Activated CD4-positive, alpha-beta T cell treated with anti-CD3 and anti-CD28 coated beads for 36 hours (primary cell): ENCODE results near the gene PAWR. TPM values are rescaled to one million over a fixed set of nuclear protein-coding genes. Genes with fewer than 3 reads are reported as not detected.

Experiments
- ATAC-seq: fragments of 200-7000 bp; cut with Tn5 transposase; one replicate; pipeline ENCODE4 v1.10.0; 2021; ENCODE audit warnings: mild to moderate bottlenecking, moderate library complexity
- CTCF ChIA-PET: fragments of 350-600 bp; sonication (Branson Sonifier 250); formaldehyde crosslinking; loops from one replicate; lab custom pipeline; 2021; ENCODE audit warnings: antibody characterized with exemption; lab: Charles Lee
- POLR2A ChIA-PET: fragments of 350-600 bp; sonication (Branson Sonifier 250); formaldehyde crosslinking; loops from one replicate; lab custom pipeline; 2021; ENCODE audit warnings: antibody characterized with exemption, inconsistent platforms; lab: Charles Lee
- DNase-seq: peaks from one replicate; pipeline ENCODE4 v3.0.0-alpha.2; 2020
- H3K27ac Mint-ChIP-seq: one replicate; pipeline ENCODE4 v1.8.0; 2021; ENCODE audit warnings: mixed read lengths
- H3K27me3 Mint-ChIP-seq: one replicate; pipeline ENCODE4 v1.8.0; 2021; ENCODE audit warnings: mixed read lengths
- H3K36me3 Mint-ChIP-seq: one replicate; pipeline ENCODE4 v1.8.0; 2021; ENCODE audit warnings: low read depth, mixed read lengths
- H3K4me1 Mint-ChIP-seq: one replicate; pipeline ENCODE4 v1.8.0; 2021; ENCODE audit warnings: mixed read lengths
- H3K4me3 Mint-ChIP-seq: one replicate; pipeline ENCODE4 v1.8.0; 2021; ENCODE audit warnings: mild to moderate bottlenecking, moderate library complexity, mixed read lengths
- H3K9me3 Mint-ChIP-seq: one replicate; pipeline ENCODE4 v1.8.0; 2021; ENCODE audit warnings: low read depth, mixed read lengths
- intact Hi-C, 2 experiments: fragments of 100-400 bp; cut with DNase I in 1 of 2; cut with micrococcal nuclease in 1 of 2; formaldehyde crosslinking; loops; one replicate each; pipeline versions ENCODE4 v1.14.2 to v1.15.1; 2022 to 2024; cut with DNase I, micrococcal nuclease
- total RNA-seq, 2 experiments: library from RNA; stranded (reverse); gene quantifications; one replicate each; pipeline ENCODE4 v1.2.3, GENCODE V29; 2021

Gene PAWR
- total RNA-seq, 2 experiments from 2014 or later = 7.0 to 10.1 TPM

DNA sequence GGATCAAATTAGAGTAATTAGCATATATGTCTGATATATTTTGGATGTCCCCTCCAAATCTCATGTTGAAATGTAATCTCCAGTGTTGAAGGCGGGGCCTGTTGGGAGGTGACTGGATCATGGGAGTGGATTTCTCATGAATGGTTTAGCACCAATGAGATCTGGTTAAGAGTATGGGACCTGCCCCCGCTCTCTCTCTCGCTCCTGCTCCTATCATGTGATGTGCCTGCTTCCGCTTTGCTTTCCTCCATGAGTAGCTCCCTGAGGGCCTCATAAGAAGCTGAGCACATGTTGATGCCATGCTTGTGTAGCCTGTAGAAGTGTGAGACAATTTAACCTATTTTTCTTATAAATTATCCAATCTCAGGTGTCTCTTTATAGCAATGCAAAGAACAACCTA lies 73.1 kb downstream of the PAWR start:
- Mint-ChIP-seq H3K27ac (no peak overlapping the region), H3K27me3 (no peaks in the 10 kb centered on the region), H3K36me3 (no peaks in the 10 kb centered on the region), H3K4me1 (no peaks in the 10 kb centered on the region), H3K9me3 (no peaks in the 10 kb centered on the region), H3K4me3 (no peak overlapping the region)
- DNase-seq (no peak), ATAC-seq (no peak)
- CTCF ChIA-PET = no interaction called here
- POLR2A ChIA-PET = no interaction called here
- intact Hi-C loops = no loop called here

- CTCF ChIA-PET = interaction anchor here (1.2 kb wide), 1 partner anchor 13 kb away, joined by 3 read pairs; no protein-coding TSS in a partner anchor
- Mint-ChIP-seq H3K9me3 (no peaks in the 10 kb centered on the region), H3K36me3 (no peaks in the 10 kb centered on the region), H3K27me3 (no peaks in the 10 kb centered on the region), H3K4me1 (no peaks in the 10 kb centered on the region), H3K4me3 (no peak overlapping the region), H3K27ac (no peak overlapping the region)
- ATAC-seq = no peak
- DNase-seq = no peak
- POLR2A ChIA-PET = no interaction called here
- intact Hi-C loops = no loop called here
Observed at GRCh38 chr12:79615596-79616560, 74.9 kb downstream of the PAWR start.

DNA sequence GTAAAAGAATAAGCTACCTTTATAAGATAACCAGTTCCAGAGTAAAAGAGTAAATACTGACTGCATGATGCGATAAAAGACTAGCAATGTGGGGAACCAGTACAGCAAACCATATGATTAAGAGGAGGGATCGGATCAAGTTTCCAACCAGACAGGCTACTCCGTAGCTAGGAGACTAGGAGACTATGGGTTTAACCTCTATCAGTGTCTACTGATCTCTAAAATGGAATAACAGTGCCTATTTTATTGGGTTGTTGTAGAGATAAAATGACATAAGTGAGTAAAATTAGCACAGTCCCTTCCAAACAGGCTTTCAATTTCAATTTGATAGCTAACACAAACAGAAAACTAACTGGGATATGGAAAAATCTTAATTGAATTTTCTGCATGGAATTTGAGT lies 76.0 kb downstream of the PAWR start:
- DNase-seq (no peak), ATAC-seq (no peak)
- intact Hi-C loops = no loop called here
- ChIA-PET CTCF (interaction anchor here (1.2 kb wide), 1 partner anchor 12 kb away, joined by 3 read pairs; no protein-coding TSS in a partner anchor), POLR2A (no interaction called here)
- no peak overlapping the region for H3K27ac Mint-ChIP-seq
- no peaks in the 10 kb centered on the region for H3K36me3 Mint-ChIP-seq
- no peaks in the 10 kb centered on the region for H3K4me1 Mint-ChIP-seq
- H3K4me3 Mint-ChIP-seq = no peak overlapping the region
- no peaks in the 10 kb centered on the region for H3K9me3 Mint-ChIP-seq
- H3K27me3 Mint-ChIP-seq = no peaks in the 10 kb centered on the region

GRCh38 chr12:79601908-79602307 lies 88.9 kb downstream of the PAWR start:
- DNase-seq (no peak), ATAC-seq (no peak)
- intact Hi-C loops = no loop called here
- no peaks in the 10 kb centered on the region for H3K4me1 Mint-ChIP-seq
- ChIA-PET CTCF (interaction anchor here (0.5 to 1.5 kb wide), 2 partner anchors 13 to 959 kb away, joined by 3 to 4 read pairs; no protein-coding TSS in a partner anchor), POLR2A (no interaction called here)
- H3K27ac Mint-ChIP-seq = no peak overlapping the region
- H3K27me3 Mint-ChIP-seq = peaks cover 2% of the 10 kb centered on the region
- no peaks in the 10 kb centered on the region for H3K9me3 Mint-ChIP-seq
- no peak overlapping the region for H3K4me3 Mint-ChIP-seq
- no peaks in the 10 kb centered on the region for H3K36me3 Mint-ChIP-seq

DNA sequence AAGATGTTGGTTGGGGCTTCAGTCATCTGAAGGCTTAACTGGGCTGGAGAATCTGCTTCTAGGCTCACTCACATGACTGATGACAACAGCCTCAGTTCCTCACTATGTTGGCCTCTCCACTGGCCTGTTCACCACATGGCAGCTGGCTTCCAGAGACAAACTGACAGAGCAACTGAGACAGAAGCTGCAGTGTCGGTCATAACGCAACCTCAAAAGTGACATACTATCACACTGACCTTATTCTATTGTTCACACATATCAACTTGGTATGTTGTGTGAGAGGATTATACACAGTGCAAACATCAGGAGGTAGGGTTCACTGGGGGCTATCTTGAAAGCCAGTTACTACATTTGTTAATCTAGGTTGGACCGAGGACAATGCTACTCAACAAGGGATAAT lies 92.9 kb downstream of the PAWR start:
- no peak overlapping the region for H3K4me3 Mint-ChIP-seq
- no peaks in the 10 kb centered on the region for H3K36me3 Mint-ChIP-seq
- POLR2A ChIA-PET = interaction anchor here (0.6 kb wide), 1 partner anchor 76 kb away, joined by 3 read pairs; no protein-coding TSS in a partner anchor
- no peak overlapping the region for H3K27ac Mint-ChIP-seq
- DNase-seq (no peak), ATAC-seq (no peak)
- H3K9me3 Mint-ChIP-seq = no peaks in the 10 kb centered on the region
- H3K27me3 Mint-ChIP-seq = peaks cover 2% of the 10 kb centered on the region
- intact Hi-C loops = no loop called here
- CTCF ChIA-PET = no interaction called here
- H3K4me1 Mint-ChIP-seq = no peaks in the 10 kb centered on the region

DNA sequence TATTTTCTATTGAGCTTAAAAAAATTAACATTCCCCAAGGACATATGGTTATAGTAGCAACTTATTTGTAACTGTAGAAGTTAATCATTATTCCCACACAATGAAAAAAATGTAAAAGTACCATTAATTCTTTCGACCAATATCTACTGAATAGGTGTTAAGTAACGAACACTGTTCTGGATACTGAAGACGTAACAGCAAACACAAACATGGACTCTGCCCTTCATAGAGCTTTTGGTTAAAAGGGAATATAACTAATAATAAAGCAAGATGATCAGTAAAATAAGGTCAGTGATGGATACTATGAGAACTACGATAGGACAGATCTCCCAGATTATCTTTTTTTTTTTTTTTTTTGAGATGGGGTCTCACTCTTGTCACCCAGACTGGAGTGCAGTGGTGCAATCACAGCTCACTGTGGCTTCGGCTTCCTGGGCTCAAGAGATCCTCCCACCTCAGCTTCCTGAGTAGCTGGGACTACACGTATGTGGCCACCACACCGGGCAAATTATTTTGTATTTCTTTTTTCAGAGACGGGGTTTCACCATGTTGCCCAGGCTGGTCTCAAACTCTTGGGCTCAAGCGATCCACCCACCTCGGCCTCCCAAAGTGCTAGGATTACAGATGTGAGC lies 93.9 kb downstream of the PAWR start:
- Mint-ChIP-seq H3K9me3 (no peaks in the 10 kb centered on the region), H3K4me1 (no peaks in the 10 kb centered on the region), H3K36me3 (no peaks in the 10 kb centered on the region), H3K27ac (no peak overlapping the region), H3K27me3 (no peaks in the 10 kb centered on the region), H3K4me3 (no peak overlapping the region)
- ATAC-seq (no peak), DNase-seq (no peak)
- POLR2A ChIA-PET = no interaction called here
- intact Hi-C loops = no loop called here
- CTCF ChIA-PET = interaction anchor here (0.6 kb wide), 1 partner anchor 98 kb away, joined by 3 read pairs; no protein-coding TSS in a partner anchor

DNA sequence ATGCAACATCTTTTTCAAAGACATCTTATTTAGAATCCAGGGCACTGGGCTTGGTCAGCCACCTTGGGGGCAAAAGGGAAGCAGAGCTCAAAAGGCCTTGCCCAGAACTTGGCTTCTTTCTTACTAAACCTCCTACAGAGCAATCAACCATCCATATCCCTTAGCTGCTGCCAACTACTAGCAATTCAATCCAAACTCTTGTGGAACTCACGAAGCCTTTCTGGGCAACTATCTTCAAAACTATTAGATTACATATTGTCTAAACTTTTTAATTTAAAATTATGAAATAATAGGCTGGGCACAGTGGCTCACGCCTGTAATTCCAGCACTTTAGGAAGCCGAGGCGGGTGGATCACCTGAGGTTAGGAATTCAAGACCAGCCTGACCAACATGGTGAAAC lies 95.5 kb downstream of the PAWR start:
- CTCF ChIA-PET = no interaction called here
- H3K4me1 Mint-ChIP-seq = no peaks in the 10 kb centered on the region
- H3K27ac Mint-ChIP-seq = no peak overlapping the region
- intact Hi-C loops = no loop called here
- no peaks in the 10 kb centered on the region for H3K9me3 Mint-ChIP-seq
- no peaks in the 10 kb centered on the region for H3K27me3 Mint-ChIP-seq
- no peak for DNase-seq
- no peaks in the 10 kb centered on the region for H3K36me3 Mint-ChIP-seq
- no peak overlapping the region for H3K4me3 Mint-ChIP-seq
- POLR2A ChIA-PET = no interaction called here
- no peak for ATAC-seq

- Mint-ChIP-seq H3K36me3 (no peaks in the 10 kb centered on the region), H3K4me1 (no peaks in the 10 kb centered on the region), H3K4me3 (no peak overlapping the region), H3K9me3 (no peaks in the 10 kb centered on the region), H3K27ac (no peak overlapping the region), H3K27me3 (no peaks in the 10 kb centered on the region)
- ChIA-PET POLR2A (no interaction called here), CTCF (interaction anchor here (0.6 kb wide), 1 partner anchor 161 kb away, joined by 3 read pairs; no protein-coding TSS in a partner anchor)
- intact Hi-C loops = no loop called here
- no peak for DNase-seq
- ATAC-seq = no peak
Observed at GRCh38 chr12:79592865-79593264, 97.9 kb downstream of the PAWR start.

DNA sequence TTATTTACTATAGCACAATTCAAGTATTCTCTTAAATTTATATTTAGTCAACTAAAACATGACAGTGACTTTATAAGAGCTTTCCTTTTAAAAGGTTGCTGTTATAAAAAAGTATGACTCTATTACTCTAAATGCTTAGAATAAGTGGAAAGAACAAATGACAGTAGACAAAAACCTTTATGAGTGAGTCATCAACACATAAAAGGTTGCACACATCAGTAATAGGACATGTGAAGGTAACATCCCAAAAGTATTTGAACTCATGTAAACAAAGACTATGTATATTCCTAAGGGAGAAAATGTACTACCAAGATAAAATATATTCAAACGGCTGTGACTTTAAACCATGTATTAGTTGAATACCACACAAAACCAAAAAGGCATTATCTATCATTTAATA lies 98.8 kb downstream of the PAWR start:
- DNase-seq (no peak), ATAC-seq (no peak)
- H3K36me3 Mint-ChIP-seq = no peaks in the 10 kb centered on the region
- H3K4me1 Mint-ChIP-seq = no peaks in the 10 kb centered on the region
- H3K9me3 Mint-ChIP-seq = no peaks in the 10 kb centered on the region
- H3K27ac Mint-ChIP-seq = no peak overlapping the region
- POLR2A ChIA-PET = no interaction called here
- CTCF ChIA-PET = no interaction called here
- intact Hi-C loops = no loop called here
- H3K4me3 Mint-ChIP-seq = no peak overlapping the region
- H3K27me3 Mint-ChIP-seq = no peaks in the 10 kb centered on the region

GRCh38 chr12:79590751-79591150 lies 100.0 kb downstream of the PAWR start:
- ATAC-seq (no peak), DNase-seq (no peak)
- intact Hi-C loops = no loop called here
- no peaks in the 10 kb centered on the region for H3K4me1 Mint-ChIP-seq
- H3K4me3 Mint-ChIP-seq = no peak overlapping the region
- H3K27ac Mint-ChIP-seq = no peak overlapping the region
- CTCF ChIA-PET = no interaction called here
- H3K9me3 Mint-ChIP-seq = no peaks in the 10 kb centered on the region
- H3K27me3 Mint-ChIP-seq = no peaks in the 10 kb centered on the region
- H3K36me3 Mint-ChIP-seq = no peaks in the 10 kb centered on the region
- POLR2A ChIA-PET = no interaction called here

- DNase-seq (no peak), ATAC-seq (no peak)
- Mint-ChIP-seq H3K4me3 (no peak overlapping the region), H3K27ac (no peak overlapping the region), H3K27me3 (no peaks in the 10 kb centered on the region), H3K36me3 (no peaks in the 10 kb centered on the region), H3K4me1 (no peaks in the 10 kb centered on the region), H3K9me3 (no peaks in the 10 kb centered on the region)
- ChIA-PET CTCF (interaction anchor here (0.6 kb wide), 1 partner anchor 151 kb away, joined by 3 read pairs; no protein-coding TSS in a partner anchor), POLR2A (no interaction called here)
- intact Hi-C loops = no loop called here
Observed at GRCh38 chr12:79587368-79587767, 103.4 kb downstream of the PAWR start.
